ENCODE results near the gene ARHGEF19. TPM values are rescaled to one million over a fixed set of nuclear protein-coding genes. Genes with fewer than 3 reads are reported as not detected.

ARHGEF19 gene
- total and polyA plus RNA-seq, 2 of the 4 experiments (the other 2 are of a cell fraction) = 4.5 to 16.8 TPM

- H2AK5ac ChIP-seq (ENCODE audit: low read depth, low read length) = peak overlapping the region; percentile 87
Measured at GRCh38 chr1:16174886-16175598, 37.4 kb downstream of the ARHGEF19 start.

More at GRCh38 chr1:16174886-16175598, 37.4 kb downstream of the ARHGEF19 start:
- H2BK120ac ChIP-seq (ENCODE audit: low read depth, low read length) = peak overlapping the region; percentile 87
- no peaks in the 10 kb centered on the region for H3K9me3 ChIP-seq (ENCODE audit: control insufficient read depth, insufficient read depth, low read length)
- H2AK9ac ChIP-seq (replicated peaks; ENCODE audit: low read depth, low read length, poor library complexity) = peak overlapping the region; percentile 60
- no peak for TF ChIP-seq CTCF (conservative IDR thresholded peaks at IDR 0.05; ENCODE audit: low read depth, low read length)
- TF ChIP-seq RAD21 (IDR thresholded peaks at IDR 0.05; ENCODE audit: low read length) = no peak
- no peak for TF ChIP-seq BHLHE40 (IDR thresholded peaks at IDR 0.05; ENCODE audit: low read depth, low read length)
- TF ChIP-seq MAFK (IDR thresholded peaks at IDR 0.05; ENCODE audit: low read depth, low read length) = no peak
- TF ChIP-seq NFE2L2 (IDR thresholded peaks at IDR 0.05; ENCODE audit: low read depth, low read length) = no peak
- no peak for TF ChIP-seq USF2 (IDR thresholded peaks at IDR 0.05; ENCODE audit: low read depth, low read length)
- no peak for TF ChIP-seq SMC3 (IDR thresholded peaks at IDR 0.05; ENCODE audit: low read depth, low read length)
- no peak for TF ChIP-seq ELK1 (IDR thresholded peaks at IDR 0.05; ENCODE audit: borderline replicate concordance, low read depth, low read length)
- TF ChIP-seq RFX5 (IDR thresholded peaks at IDR 0.05; ENCODE audit: low read depth, low read length) = no peak
- TF ChIP-seq CHD1 (IDR thresholded peaks at IDR 0.05; ENCODE audit: low read depth, low read length) = no peak
- TF ChIP-seq CEBPB (IDR thresholded peaks at IDR 0.05; ENCODE audit: low read depth, low read length) = no peak
- TF ChIP-seq FOS (IDR thresholded peaks at IDR 0.05; ENCODE audit: low read depth, low read length) = no peak
- no peak for TF ChIP-seq RCOR1 (IDR thresholded peaks at IDR 0.05; ENCODE audit: insufficient replicate concordance, low read length)
- H2AFZ ChIP-seq (replicated peaks; ENCODE audit: low read length, poor library complexity) = no peak overlapping the region
- DNase-seq (no peak), ATAC-seq (ENCODE audit: low read depth) (no peak)
- H3K56ac ChIP-seq (ENCODE audit: extremely low read depth, insufficient read depth, low read length) = no peak overlapping the region
- H3K18ac ChIP-seq (ENCODE audit: low read depth, low read length) = peak overlapping the region; percentile 59; the same call in 1 of the 2 replicates
- H4K5ac ChIP-seq (ENCODE audit: low read depth, low read length) = no peak overlapping the region
- in situ Hi-C loops (cut with MboI; ENCODE audit: low sequenced_read_pairs) (loop anchor here (25.0 kb wide), 1 partner anchor 388 kb away; no protein-coding TSS in a partner anchor), dilution Hi-C loops (cut with HindIII; ENCODE audit: low sequenced_read_pairs, unreplicated experiment) (no loop called here), intact Hi-C loops (cut with micrococcal nuclease) (no loop called here)
- 0 out of 2 replicates have a peak overlapping the region, but pooled peaks have one; percentile 59 for H3K23ac ChIP-seq (ENCODE audit: low read depth, low read length)
- peak overlapping the region; percentile 89; the same call in 2 of the 3 replicates for H2BK15ac ChIP-seq (ENCODE audit: low read depth, low read length)
- peak overlapping the region; percentile 87 for H2BK20ac ChIP-seq (ENCODE audit: low read depth, low read length)
- ChIA-PET CTCF (no interaction called here), POLR2A (ENCODE audit: unreplicated experiment) (interaction anchor here (0.6 kb wide), 1 partner anchor 11 kb away, joined by 5 read pairs; no protein-coding TSS in a partner anchor)
- peak overlapping the region; percentile 86 for H3K4ac ChIP-seq (ENCODE audit: low read depth, low read length)
- 80% methylated on average over 8 of the region's 22 CpGs; no CpG with 5 or more reads in 1 of the 2 experiments for WGBS, 2 experiments (ENCODE audit: extremely low coverage in 2 of 2, insufficient read length in 1 of 2)
- peaks cover 0 to 11% of the 10 kb centered on the region in 2 experiments; a peak in 1 of 4 replicates for H3K79me1 ChIP-seq (ENCODE audit: low read depth in 1 of 2, low read length in 2 of 2)
- H3K4me2 ChIP-seq (ENCODE audit: low read depth, low read length) = no peak overlapping the region
- peak overlapping the region; percentile 13; the same call in 1 of the 2 replicates for H3K9ac ChIP-seq (ENCODE audit: low read depth, low read length)
- H3K36me3 ChIP-seq (ENCODE audit: control insufficient read depth, insufficient read depth, low read length) = no peaks in the 10 kb centered on the region
- peaks cover 8% of the 10 kb centered on the region; the same call in 1 of the 2 replicates for H3K9me1 ChIP-seq (ENCODE audit: insufficient read depth, low read length)
- peaks cover 41% of the 10 kb centered on the region for H3K4me1 ChIP-seq (ENCODE audit: control insufficient read depth, insufficient read depth, low read length)
- H3K27ac ChIP-seq (ENCODE audit: insufficient read depth, low read length) = peak overlapping the region; percentile 86
- no TSS peak for BruUV-seq (replicated peaks)
- H3K4me3 ChIP-seq (ENCODE audit: insufficient read depth, low read depth, low read length) = no peak overlapping the region
- H4K91ac ChIP-seq (ENCODE audit: insufficient read depth, low read depth, low read length) = peak overlapping the region; percentile 77
- H4K8ac ChIP-seq (ENCODE audit: low read depth in 2 of 2, low read length in 2 of 2) = peak overlapping the region in 1 of 2 experiments; percentile 56; a peak in 1 of 4 replicates
- no peaks in the 10 kb centered on the region for H3K27me3 ChIP-seq (ENCODE audit: control insufficient read depth, insufficient read depth, low read length)
- H3K14ac ChIP-seq (replicated peaks; ENCODE audit: low read depth, low read length) = 0 out of 2 replicates have a peak overlapping the region, but pooled peaks have one; percentile 72
- H4K20me1 ChIP-seq (ENCODE audit: insufficient read depth, low read length) = no peaks in the 10 kb centered on the region
- H2BK5ac ChIP-seq (ENCODE audit: low read depth, low read length, poor library complexity, severe bottlenecking) = peak overlapping the region; percentile 71
